B cell (primary cell): ENCODE data around the gene ZBTB48. TPM values are rescaled to one million over a fixed set of nuclear protein-coding genes. Genes with fewer than 3 reads are reported as not detected.

Source experiments
- ATAC-seq: fragments of 200-7000 bp; cut with Tn5 transposase; one replicate; pipeline ENCODE4 v1.10.0; 2021; ENCODE audit warnings: low read depth, mild to moderate bottlenecking, moderate number of reproducible peaks, moderate library complexity
- CTCF ChIA-PET: fragments of 350-600 bp; sonication (Branson Sonifier 250); formaldehyde crosslinking; loops from one replicate; lab custom pipeline; 2021; ENCODE audit warnings: antibody characterized with exemption, inconsistent platforms; lab: Charles Lee
- POLR2A ChIA-PET: fragments of 350-600 bp; sonication (Branson Sonifier 250); formaldehyde crosslinking; loops from one replicate; lab custom pipeline; 2021; ENCODE audit warnings: antibody characterized with exemption; lab: Charles Lee
- DNase-seq: peaks from one replicate; pipeline ENCODE4 v3.0.0; 2013
- H2AFZ ChIP-seq: 2 replicates; pipeline ENCODE4 v1.6.1; 2012; ENCODE audit warnings: mild to moderate bottlenecking, low read depth, low read length; ENCODE audit not compliant: insufficient read depth, poor library complexity, severe bottlenecking
- H3K27ac ChIP-seq, 2 donors: 1 replicate in 1 of 2; 2 replicates in 1 of 2; pipeline ENCODE4 v1.5.1; 2012 to 2013; ENCODE audit warnings: low read length in 2 of 2, mild to moderate bottlenecking in 2 of 2, moderate library complexity in 1 of 2
- H3K27me3 ChIP-seq, 4 experiments: fragments of 200-600 bp in 1 of 4; sonication (generic) in 1 of 4; replicated peaks in 1 of 4; 1 replicate in 2 of 4; 2 replicates in 2 of 4; pipeline versions ENCODE4 v1.6.1 to v1.7.0; 2013 to 2016; ENCODE audit warnings: low read length in 3 of 4, mild to moderate bottlenecking in 2 of 4, mixed read lengths in 1 of 4, moderate library complexity in 1 of 4; ENCODE audit not compliant: insufficient read depth in 4 of 4, control insufficient read depth in 3 of 4; ENCODE audit errors: control extremely low read depth in 1 of 4
- H3K36me3 ChIP-seq, 2 experiments: replicated peaks in 1 of 2; 1 replicate in 1 of 2; 2 replicates in 1 of 2; pipeline versions ENCODE4 v1.6.1 to v1.7.1; 2013; ENCODE audit warnings: low read length in 1 of 2; ENCODE audit not compliant: insufficient read depth in 2 of 2, control insufficient read depth in 1 of 2; ENCODE audit errors: control extremely low read depth in 1 of 2, extremely low read depth in 1 of 2
- H3K4me1 ChIP-seq, 2 donors: fragments of 200-600 bp in 1 of 2; sonication (generic) in 1 of 2; 1 replicate in 1 of 2; 2 replicates in 1 of 2; pipeline versions ENCODE4 v1.5.1 to v1.6.1; 2013 to 2017; ENCODE audit warnings: low read length in 2 of 2; ENCODE audit not compliant: control insufficient read depth in 2 of 2, insufficient read depth in 2 of 2
- H3K4me2 ChIP-seq: replicated peaks from 2 replicates; pipeline ENCODE3; 2012; ENCODE audit warnings: mild to moderate bottlenecking, low read depth, low read length; ENCODE audit not compliant: poor library complexity, severe bottlenecking
- H3K4me3 ChIP-seq, 5 experiments: fragments of 200-600 bp in 1 of 5; sonication (generic) in 1 of 5; 1 replicate in 3 of 5; 2 replicates in 2 of 5; pipeline versions ENCODE4 v1.5.1 to v1.7.0; 2011 to 2016; ENCODE audit warnings: low read length in 4 of 5, mild to moderate bottlenecking in 4 of 5, low read depth in 2 of 5, control low read depth in 1 of 5, moderate library complexity in 1 of 5; ENCODE audit not compliant: insufficient read depth in 1 of 5; ENCODE audit errors: control extremely low read depth in 1 of 5, extremely low read depth in 1 of 5
- H3K79me2 ChIP-seq: fragments of 200-600 bp; sonication (generic); one replicate; pipeline ENCODE4 v1.6.0; 2016; ENCODE audit warnings: low read length; ENCODE audit not compliant: control insufficient read depth, insufficient read depth
- H3K9ac ChIP-seq: fragments of 200-600 bp; sonication (generic); 2 replicates; pipeline ENCODE4 v1.6.1; 2017; ENCODE audit warnings: mild to moderate bottlenecking, low read length, moderate library complexity
- H3K9me3 ChIP-seq, 3 donors: one replicate each; pipeline versions ENCODE4 v1.6.1 to v1.7.1; 2013; ENCODE audit warnings: low read length in 2 of 3; ENCODE audit not compliant: control insufficient read depth in 2 of 3, insufficient read depth in 1 of 3; ENCODE audit errors: control extremely low read depth in 1 of 3
- H4K20me1 ChIP-seq: 2 replicates; pipeline ENCODE4 v1.6.0; 2012; ENCODE audit warnings: mild to moderate bottlenecking, low read length; ENCODE audit not compliant: insufficient read depth, control insufficient read depth, poor library complexity, severe bottlenecking
- H3K27ac Mint-ChIP-seq: one replicate; pipeline ENCODE4 v1.8.0; 2021; ENCODE audit warnings: mixed read lengths
- H3K27me3 Mint-ChIP-seq: one replicate; pipeline ENCODE4 v1.8.0; 2021; ENCODE audit warnings: mixed read lengths
- H3K4me1 Mint-ChIP-seq: one replicate; pipeline ENCODE4 v1.8.0; 2021; ENCODE audit warnings: mixed read lengths
- H3K4me3 Mint-ChIP-seq: one replicate; pipeline ENCODE4 v1.8.0; 2021; ENCODE audit warnings: mixed read lengths
- H3K9me3 Mint-ChIP-seq: one replicate; pipeline ENCODE4 v1.8.0; 2022; ENCODE audit warnings: mixed read lengths; ENCODE audit not compliant: insufficient read depth
- CTCF ChIP-seq: fragments of 200-600 bp; IDR thresholded peaks from one replicate; pipeline ENCODE4 v1.8.0; 2022; ENCODE audit warnings: antibody characterized with exemption, mild to moderate bottlenecking
- EZH2 ChIP-seq: IDR thresholded peaks from 2 replicates; pipeline ENCODE4 v1.6.1; 2012; ENCODE audit warnings: borderline replicate concordance, low read depth, mild to moderate bottlenecking, moderate library complexity, low read length; ENCODE audit not compliant: insufficient read depth, poor library complexity, severe bottlenecking
- WGBS: methylation state at CpG from one replicate; pipeline ENCODE4 v1.1.5; 2013; ENCODE audit warnings: missing lambda C conversion rate; ENCODE audit not compliant: insufficient coverage; 5-methylcytosine and 5-hydroxymethylcytosine counted together
- intact Hi-C: fragments of 100-400 bp; cut with micrococcal nuclease; formaldehyde crosslinking; loops from one replicate; pipeline ENCODE4 v1.10.0; 2022
- polyA plus RNA-seq: library from polyadenylated mRNA; depleted of rRNA; stranded (reverse); fragments of >200 nt; gene quantifications from 2 replicates; pipeline ENCODE4 v1.2.3, GENCODE V29; 2012
- total RNA-seq, 2 donors: library from RNA; stranded (reverse); fragments of 120-200 nt in 1 of 2; gene quantifications; 1 replicate in 1 of 2; 2 replicates in 1 of 2; pipeline versions ENCODE4 v1.2.3 to v1.2.4, GENCODE V29; 2013 to 2022

The ZBTB48 gene
- total and polyA plus RNA-seq, 2 donors (not counting 1 experiment from before 2014, with no cell fraction given), result 65.6 to 100 TPM

GRCh38 chr1:6596886-6597776 lies 17.3 kb downstream of the ZBTB48 start:
- CTCF ChIA-PET, result no interaction called here
- ATAC-seq (no peak), DNase-seq (no peak)
- Histone ChIP-seq H3K4me2 (no peak overlapping the region), H2AFZ (no peak overlapping the region), H3K4me1 (peaks cover 21 to 30% of the 10 kb centered on the region in 2 donors), H3K27ac (no peak overlapping the region), H3K9ac (no peak overlapping the region), H3K79me2 (peaks cover 59% of the 10 kb centered on the region), H3K4me3 (no peak overlapping the region), H3K36me3 (peaks cover 0 to 50% of the 10 kb centered on the region in 2 experiments), H3K27me3 (no peaks in the 10 kb centered on the region), H3K9me3 (no peaks in the 10 kb centered on the region), H4K20me1 (peaks cover 62% of the 10 kb centered on the region)
- intact Hi-C loops, result no loop called here
- no peaks in the 10 kb centered on the region for H3K27me3 Mint-ChIP-seq
- TF ChIP-seq EZH2, result no peak
- no peak for TF ChIP-seq CTCF
- H3K4me1 Mint-ChIP-seq, result peaks cover 30% of the 10 kb centered on the region
- no peak overlapping the region for H3K27ac Mint-ChIP-seq
- 97% methylated on average over 13 of the region's 15 CpGs for WGBS
- H3K4me3 Mint-ChIP-seq, result no peak overlapping the region
- POLR2A ChIA-PET, result interaction anchor here (0.6 kb wide), 1 partner anchor 17 kb away, joined by 4 read pairs; the partner anchor contains the start of gene ZBTB48
- H3K9me3 Mint-ChIP-seq, result no peaks in the 10 kb centered on the region

- 99% methylated on average over 6 of the region's 6 CpGs for WGBS
- Mint-ChIP-seq H3K9me3 (no peaks in the 10 kb centered on the region), H3K27me3 (no peaks in the 10 kb centered on the region), H3K4me3 (no peak overlapping the region), H3K27ac (no peak overlapping the region), H3K4me1 (peaks cover 30% of the 10 kb centered on the region)
- no peak overlapping the region for H3K27ac ChIP-seq
- H2AFZ ChIP-seq, result no peak overlapping the region
- H3K4me2 ChIP-seq, result no peak overlapping the region
- no peak for ATAC-seq
- H3K36me3 ChIP-seq, result peaks cover 0 to 48% of the 10 kb centered on the region in 2 experiments
- TF ChIP-seq EZH2 (no peak), CTCF (no peak)
- ChIA-PET CTCF (interaction anchor here (0.9 kb wide), 1 partner anchor 15 kb away, joined by 3 read pairs; no protein-coding TSS in a partner anchor), POLR2A (interaction anchor here (0.6 kb wide), 1 partner anchor 18 kb away, joined by 4 read pairs; the partner anchor contains the start of gene ZBTB48)
- no peaks in the 10 kb centered on the region for H3K27me3 ChIP-seq
- H3K79me2 ChIP-seq, result peaks cover 59% of the 10 kb centered on the region
- peaks cover 56% of the 10 kb centered on the region for H4K20me1 ChIP-seq
- H3K9me3 ChIP-seq, result no peaks in the 10 kb centered on the region
- no peak overlapping the region for H3K4me3 ChIP-seq
- intact Hi-C loops, result loop anchor here (2.0 kb wide), 1 partner anchor 15 kb away; the partner anchor contains the start of gene PHF13
- H3K9ac ChIP-seq, result no peak overlapping the region
- H3K4me1 ChIP-seq, result peaks cover 21 to 30% of the 10 kb centered on the region in 2 donors
- no peak for DNase-seq
Observed at GRCh38 chr1:6597777-6598131, 18.0 kb downstream of the ZBTB48 start.
